IPS DF 19.7 (cell line): Measurements from ENCODE around the gene PABPC3.

Source experiments
- DNase-seq: peaks from one replicate; pipeline ENCODE4 v3.0.0-alpha.2; 2013; ENCODE audit warnings: low read depth, low spot score

Gene PABPC3

DNA sequence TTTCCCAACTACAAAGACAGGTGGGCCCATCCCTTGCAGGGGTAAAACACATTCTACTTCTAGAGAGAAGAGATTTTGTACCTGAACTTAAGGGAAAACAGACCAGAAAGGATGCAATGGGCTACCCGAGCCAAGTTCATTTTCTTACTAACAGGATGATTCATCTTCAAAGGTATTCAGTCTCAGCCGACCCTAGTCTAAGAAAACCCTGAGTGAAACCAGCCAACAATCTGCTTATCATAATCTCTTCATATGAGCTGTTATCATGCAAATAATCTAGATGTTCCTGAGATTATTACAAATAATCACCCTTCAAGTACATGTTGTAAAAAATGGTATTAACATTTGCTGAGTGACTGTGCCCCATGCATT is 15.6 kb downstream of the PABPC3 start:
- DNase-seq: no peak

DNA sequence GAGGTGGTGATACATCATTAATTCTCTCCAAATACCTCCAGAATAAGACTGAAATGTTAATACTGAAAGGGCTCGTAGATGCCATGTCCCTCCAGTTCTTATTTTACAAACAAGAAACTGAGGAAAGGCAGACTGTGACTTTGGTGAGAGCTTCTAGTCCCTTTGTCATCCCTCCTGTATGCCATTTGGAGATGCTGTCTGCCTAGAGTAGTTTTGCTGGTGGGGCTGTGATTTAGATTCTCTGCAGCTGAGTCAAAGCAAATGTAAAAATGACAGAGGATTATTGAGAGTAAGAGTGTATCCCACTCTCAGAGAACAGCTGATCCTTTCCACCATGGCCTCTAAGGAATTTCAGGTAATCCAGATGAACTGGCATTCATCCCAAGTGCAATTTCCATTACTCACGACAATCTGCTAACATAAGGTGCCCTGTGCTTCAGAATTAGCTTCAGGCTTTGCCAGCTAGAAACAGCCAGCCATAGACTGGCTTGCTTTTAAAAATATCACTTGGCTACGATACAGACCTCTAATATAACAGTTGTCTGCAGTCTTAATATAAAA is 16.8 kb downstream of the PABPC3 start:
- DNase-seq: no peak

DNA sequence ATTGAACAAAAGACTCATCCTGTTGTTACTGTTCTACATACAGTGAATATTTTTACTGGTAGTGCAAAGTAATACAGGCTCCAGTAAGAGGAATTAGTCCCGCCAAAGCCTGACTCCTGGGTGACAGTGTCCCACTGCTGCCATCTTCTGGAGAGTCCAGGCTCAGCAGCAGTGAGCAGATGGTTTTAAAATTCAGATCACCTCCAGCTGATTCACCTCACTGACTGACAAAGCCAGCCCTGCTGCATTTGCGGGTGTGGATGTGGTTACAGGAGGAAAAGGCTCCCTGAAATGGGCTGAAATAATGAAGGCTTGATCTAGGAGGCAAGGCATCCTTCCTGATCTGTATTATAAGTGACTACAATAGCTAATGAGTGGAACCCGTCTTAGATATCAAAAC is 18.3 kb downstream of the PABPC3 start:
- DNase-seq: peak; percentile 56

DNA sequence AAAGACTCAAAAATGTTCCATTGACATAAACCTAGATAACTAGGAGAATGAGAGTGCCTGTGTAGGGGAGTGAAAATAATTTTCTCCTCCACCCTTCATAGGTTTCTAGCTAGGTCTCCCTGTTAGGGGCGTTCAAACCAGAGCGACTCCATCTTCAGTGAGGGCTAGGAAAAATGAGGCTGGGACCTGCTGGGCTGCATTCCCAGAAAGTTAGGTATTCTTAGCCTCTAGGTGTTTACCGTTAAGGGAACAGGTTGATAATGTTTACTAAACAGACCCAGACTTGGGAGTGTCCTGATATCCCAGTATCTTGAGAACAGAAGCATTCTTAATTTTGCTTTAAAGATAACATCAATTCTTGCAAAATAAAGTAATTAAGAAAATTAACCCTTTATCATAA is 20.1 kb downstream of the PABPC3 start:
- DNase-seq: no peak

DNA sequence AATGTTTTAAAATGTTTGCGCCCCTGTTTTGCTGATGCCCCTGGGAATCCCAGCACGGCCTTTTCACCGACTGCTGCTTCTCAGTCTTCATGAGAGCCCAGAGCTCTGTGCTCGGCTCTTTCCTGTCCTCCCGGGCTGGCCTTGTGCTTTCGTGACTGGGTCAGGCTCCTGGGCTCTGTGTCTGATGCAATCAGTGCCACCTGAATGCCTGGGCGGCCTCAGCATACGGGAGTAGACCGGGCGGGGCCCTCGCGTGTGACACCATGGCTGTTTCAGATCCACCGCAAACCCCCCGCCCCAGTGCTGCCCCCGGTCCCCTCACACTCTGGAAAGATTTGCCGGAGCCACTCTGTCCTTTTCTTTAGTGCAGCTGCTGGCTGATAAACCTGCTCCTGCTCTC is 21.4 kb downstream of the PABPC3 start:
- DNase-seq: no peak

DNA sequence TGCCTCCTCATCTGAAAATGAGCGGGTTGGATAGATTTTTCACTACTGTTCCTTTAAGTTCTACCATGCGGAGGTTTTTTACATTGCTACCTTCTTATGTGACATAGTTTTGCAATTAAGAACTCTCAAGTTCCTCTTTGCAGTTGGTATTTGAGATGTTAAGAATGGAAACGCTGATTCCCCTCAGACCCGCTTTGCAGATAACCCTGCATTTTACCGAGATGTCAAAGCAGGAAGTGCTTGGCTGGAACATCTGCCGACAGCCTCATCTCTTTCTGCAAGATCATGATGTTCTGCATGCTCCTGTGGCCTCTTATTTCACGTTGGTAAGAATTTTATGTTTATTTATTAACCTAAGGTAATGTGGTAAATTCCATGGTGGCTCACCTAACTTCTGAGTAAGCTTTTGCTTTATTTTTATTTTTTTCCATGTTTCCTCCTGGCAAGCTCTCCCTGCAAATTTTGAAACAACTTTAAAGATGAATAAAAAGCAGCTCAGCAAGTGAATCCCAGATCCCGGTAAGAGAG is 22.5 kb downstream of the PABPC3 start:
- no peak for DNase-seq

DNA sequence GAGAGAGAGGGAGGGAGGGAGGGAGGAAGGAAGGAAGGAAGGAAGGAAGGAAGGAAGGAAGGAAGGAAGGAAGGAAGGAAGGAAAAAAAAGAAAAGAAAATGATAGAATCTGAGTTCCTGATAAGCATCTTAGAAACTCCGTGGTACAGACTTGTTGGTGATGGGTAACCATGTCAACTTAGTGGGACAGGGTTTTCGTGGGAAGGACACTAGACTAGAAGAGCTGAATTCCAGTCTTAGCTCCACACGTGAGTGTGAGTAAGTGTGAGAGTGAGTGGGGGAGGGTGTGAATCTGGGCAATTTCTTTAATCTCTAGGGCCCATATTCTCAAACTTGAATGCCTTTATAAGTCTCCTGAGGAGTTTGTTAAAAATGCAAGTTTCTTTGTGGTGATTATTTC is 35.0 kb downstream of the PABPC3 start:
- DNase-seq: no peak

DNA sequence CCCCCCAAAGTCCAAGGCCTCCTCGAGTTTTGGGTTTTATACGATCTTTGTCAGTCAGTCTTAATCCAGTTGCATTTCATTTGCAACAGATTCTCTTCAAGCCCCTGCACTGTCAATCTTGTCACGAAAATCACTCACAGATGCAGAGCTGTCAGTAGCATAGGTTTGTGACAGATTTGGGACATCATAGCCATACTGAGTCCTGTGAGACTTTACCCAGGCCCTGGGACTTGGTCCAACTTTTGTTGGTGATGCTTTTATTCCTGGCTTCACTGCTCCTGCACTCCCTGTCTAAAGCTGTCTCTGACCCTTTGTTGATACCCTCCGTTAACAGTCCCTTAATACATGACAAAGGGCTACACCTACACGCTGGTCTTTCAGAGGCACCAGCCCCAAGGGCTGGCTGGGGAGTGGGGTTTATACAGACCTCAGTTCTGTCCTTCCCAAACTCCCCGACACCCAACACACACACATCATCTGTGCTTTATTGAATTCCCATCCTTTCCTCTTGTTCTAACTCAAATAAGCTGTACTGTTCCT is 36.0 kb downstream of the PABPC3 start:
- no peak for DNase-seq

DNA sequence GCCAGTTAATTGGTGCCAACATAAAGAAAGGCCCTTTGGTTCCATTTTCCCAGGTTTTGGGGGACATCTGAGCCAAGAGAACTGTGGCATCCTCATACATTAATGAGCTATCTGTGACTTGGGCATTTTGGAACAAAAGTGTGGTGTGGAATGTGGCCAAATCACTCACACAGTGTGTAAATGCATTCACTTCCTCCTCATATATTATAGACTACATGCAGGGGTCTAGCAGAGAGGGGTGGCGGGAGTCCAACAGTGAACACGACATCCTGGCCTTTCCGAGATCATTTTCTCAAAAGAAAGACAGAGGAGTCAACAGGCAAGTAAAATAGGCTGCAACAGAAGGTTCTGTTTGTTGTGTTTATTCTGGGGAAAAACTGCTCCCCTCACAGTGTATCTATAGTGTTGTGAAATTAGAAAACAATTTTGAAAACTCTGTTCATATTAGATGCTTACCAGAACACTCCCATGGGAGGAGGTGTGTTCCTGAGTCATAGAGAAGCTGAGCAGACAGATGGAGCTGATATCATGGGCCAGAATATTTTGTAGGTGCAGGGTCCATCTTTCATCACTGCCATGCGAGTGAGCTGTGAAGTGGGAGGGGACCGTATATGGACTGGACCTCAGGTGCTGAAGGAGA is 36.9 kb downstream of the PABPC3 start:
- DNase-seq: no peak

DNA sequence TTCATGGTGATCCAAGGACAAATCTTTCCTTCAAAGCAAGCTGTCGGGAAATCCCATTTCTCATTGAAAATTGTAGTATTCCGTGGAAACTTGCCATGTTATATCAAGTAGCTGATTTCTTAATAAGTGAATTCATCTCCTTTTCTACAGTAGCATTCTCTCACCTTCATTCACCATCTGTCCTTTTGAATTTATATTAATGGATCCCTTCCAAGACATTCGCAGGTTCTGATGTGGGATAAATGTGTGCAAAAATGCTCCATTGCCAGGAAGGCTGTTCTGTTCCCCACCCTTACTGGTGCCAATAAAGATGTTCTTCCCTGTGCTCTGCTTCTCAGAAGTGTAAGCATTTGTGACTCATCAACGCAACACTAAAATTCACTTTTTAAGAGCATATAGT is 40.0 kb downstream of the PABPC3 start:
- no peak for DNase-seq

DNA sequence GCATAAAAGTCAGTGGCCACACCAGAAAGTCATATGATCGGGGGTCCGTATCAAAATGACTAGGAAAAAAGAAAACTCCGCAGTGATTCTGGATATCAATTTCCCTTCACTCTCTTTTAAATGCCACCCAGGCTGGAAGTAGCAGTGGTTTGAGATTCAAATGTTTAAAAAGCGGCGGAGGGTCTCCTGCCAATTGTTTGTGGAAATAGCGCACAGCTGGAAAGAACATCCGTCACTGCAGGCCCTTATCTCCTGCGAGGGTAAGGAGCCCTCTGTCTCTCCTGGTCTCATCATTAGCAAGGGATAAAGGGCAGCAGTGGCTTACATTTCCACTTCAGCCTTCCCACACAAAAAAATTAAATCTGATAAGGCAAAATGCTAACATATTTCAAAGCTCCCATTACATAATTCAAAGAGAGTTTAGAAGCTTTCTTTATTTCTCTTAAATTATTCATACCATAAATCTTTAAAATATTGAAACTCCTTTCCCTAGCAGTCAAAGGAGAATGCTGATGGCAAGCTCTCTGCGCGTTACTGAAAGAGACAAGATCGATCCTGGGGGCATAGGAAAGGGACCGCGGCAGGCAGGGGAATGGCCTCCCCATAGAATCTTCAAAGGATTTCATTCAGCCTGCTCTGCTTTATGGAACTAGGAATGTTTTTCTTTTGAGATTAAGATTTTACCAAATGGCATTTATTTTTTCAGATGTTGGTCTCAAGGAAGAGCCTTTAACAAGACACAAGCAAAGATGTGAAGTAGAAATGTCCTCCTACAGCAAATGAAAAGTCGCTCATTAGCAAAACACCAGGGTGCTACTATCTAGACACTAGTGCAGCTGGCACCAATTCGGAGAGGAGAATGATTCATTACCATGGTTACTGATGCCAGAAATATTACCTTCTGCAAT is 41.2 kb downstream of the PABPC3 start:
- DNase-seq: peak; percentile 54

DNA sequence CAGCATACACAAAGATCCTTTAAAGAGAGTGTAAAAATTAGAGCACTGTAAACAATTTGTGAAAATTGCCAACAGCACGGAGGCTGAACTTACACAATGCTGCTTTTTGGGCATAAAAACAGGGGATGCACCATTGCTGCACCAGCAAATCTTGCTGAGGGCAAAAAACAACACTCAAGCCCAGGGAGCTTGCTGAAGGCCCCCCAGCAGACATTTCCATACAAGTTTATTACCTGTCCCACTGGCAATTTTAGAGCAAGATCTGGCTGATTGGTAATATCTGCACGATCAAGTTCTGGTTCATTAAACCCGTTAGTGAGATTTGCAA is 41.8 kb downstream of the PABPC3 start:
- no peak for DNase-seq

DNA sequence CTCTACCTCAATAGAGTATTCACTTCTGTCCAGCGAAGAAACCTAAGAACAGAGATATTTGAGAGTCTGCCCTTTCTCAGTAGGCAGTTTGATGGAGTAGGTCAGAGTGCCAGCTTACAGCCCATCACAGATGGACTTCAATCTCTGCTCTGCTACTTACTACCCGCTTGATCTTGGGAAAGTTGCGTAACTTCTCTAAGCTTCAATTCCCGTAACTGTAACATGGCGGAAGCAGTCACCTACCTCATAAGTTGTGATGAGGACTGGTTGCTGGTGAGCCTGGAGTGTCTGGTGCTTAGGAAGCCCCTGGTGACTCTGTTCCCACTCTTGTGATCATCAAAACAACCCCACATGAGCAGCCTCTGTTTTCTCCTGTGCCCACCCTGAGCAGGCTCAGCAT is 45.1 kb downstream of the PABPC3 start:
- DNase-seq: no peak

DNA sequence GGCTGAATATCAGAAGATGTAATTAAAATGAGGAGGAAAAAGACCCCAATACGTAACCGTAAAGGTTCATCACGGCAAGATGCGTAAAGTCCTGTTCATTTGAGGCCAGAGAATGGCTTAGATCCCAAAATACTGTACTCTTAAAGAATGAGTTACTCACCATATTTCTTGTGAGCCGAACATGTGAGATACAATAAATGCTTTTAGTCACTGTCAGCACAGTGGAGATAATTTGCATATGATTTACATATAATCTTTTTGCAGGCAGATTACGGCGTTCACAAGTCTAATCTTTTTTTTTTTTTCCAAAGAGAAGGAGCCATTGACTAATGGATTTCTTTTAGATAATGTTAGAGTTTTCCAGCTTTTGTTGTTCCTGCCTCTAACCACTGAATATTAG is 47.8 kb downstream of the PABPC3 start:
- DNase-seq: no peak

DNA sequence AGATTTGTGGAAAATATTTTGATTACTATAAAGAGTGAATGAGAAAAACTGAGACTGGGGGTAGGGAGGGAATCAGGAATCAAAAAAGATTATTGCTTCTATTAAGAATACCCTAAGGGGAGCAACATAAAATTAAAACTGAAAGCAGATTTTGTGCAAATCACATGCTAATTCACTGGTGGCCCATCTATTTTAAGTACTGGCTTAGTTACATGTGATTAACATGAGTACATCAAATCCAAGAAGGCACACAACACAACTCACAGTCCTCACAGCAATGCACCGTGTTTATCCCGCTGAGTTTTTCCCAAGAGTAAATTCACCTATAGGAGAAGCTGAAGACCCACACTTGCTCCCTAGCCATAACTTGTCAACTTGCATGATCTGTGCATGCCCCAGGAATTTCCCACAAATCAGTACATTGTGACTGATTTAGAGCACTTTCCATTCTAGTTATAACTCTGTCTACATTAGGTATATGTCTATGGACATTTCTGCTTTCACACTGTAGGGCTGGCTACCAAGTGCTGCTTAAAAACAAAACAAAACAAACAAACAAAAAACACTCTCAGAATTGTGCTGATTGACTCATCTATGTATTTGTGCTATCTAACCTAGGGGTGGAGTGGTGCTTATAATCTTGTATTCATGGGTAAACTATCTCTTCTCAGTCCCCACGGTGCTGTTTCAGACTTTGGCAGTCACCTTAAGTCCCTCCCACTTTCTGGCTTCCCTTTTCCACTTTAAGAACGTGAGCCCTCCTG is 51.9 kb downstream of the PABPC3 start:
- DNase-seq: no peak

DNA sequence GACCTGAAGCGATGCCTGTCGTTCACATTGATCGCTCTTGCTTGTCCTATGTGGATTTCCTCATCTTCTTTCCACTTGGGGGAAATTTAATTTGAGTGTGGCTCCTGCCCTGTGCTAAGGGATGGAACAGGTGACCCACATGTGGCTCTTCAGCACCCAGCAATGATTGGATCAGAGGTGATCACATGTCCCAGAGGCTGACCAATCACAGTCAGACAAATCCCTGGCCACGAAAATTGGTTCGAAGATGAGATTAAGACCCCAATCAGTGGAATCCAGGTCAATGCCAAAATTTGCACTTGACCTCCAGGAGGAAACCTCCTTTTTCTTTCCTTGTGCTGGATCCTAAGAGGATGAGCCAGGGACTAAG is 52.5 kb downstream of the PABPC3 start:
- DNase-seq: no peak
